ENCODE results near the gene TRPM2. TPM values are rescaled to one million over a fixed set of nuclear protein-coding genes. Genes with fewer than 3 reads are reported as not detected.

Gene TRPM2
- total RNA-seq, 1 donor from 2014 or later: 0.07 TPM

GRCh38 chr21:44475266-44475845, 121.9 kb downstream of the TRPM2 start:
- no peaks in the 10 kb centered on the region for H3K27me3 Mint-ChIP-seq
- TF ChIP-seq CTCF (conservative IDR thresholded peaks at IDR 0.05): no peak
- no peak overlapping the region for H3K27ac Mint-ChIP-seq
- no peak overlapping the region for H3K4me3 Mint-ChIP-seq
- no peaks in the 10 kb centered on the region for H3K4me1 Mint-ChIP-seq (ENCODE audit: unreplicated experiment)
- DNase-seq (ENCODE audit: extremely low spot score, unreplicated experiment): no peak
- no peaks in the 10 kb centered on the region for H3K9me3 Mint-ChIP-seq
- no peaks in the 10 kb centered on the region for H3K36me3 Mint-ChIP-seq

- TF ChIP-seq CTCF (conservative IDR thresholded peaks at IDR 0.05): no peak
- H3K9me3 Mint-ChIP-seq: no peaks in the 10 kb centered on the region
- DNase-seq (ENCODE audit: extremely low spot score, unreplicated experiment): no peak
- H3K27me3 Mint-ChIP-seq: no peaks in the 10 kb centered on the region
- H3K4me3 Mint-ChIP-seq: no peak overlapping the region
- H3K36me3 Mint-ChIP-seq: no peaks in the 10 kb centered on the region
- H3K27ac Mint-ChIP-seq: no peak overlapping the region
- H3K4me1 Mint-ChIP-seq (ENCODE audit: unreplicated experiment): peaks cover under 1% of the 10 kb centered on the region
Observed at GRCh38 chr21:44477131-44477530, 123.7 kb downstream of the TRPM2 start.

- Mint-ChIP-seq H3K4me1 (ENCODE audit: unreplicated experiment) (peaks cover 6% of the 10 kb centered on the region), H3K27ac (no peak overlapping the region), H3K4me3 (no peak overlapping the region), H3K27me3 (no peaks in the 10 kb centered on the region), H3K9me3 (no peaks in the 10 kb centered on the region), H3K36me3 (no peaks in the 10 kb centered on the region)
- no peak for TF ChIP-seq CTCF (conservative IDR thresholded peaks at IDR 0.05)
- DNase-seq (ENCODE audit: extremely low spot score, unreplicated experiment): no peak
Observed at GRCh38 chr21:44477712-44478111, 124.3 kb downstream of the TRPM2 start.

GRCh38 chr21:44478124-44478800, 124.8 kb downstream of the TRPM2 start:
- Mint-ChIP-seq H3K27ac (no peak overlapping the region), H3K36me3 (no peaks in the 10 kb centered on the region), H3K4me1 (ENCODE audit: unreplicated experiment) (peaks cover 8% of the 10 kb centered on the region), H3K9me3 (no peaks in the 10 kb centered on the region), H3K4me3 (no peak overlapping the region), H3K27me3 (no peaks in the 10 kb centered on the region)
- TF ChIP-seq CTCF (conservative IDR thresholded peaks at IDR 0.05): no peak
- no peak for DNase-seq (ENCODE audit: extremely low spot score, unreplicated experiment)

GRCh38 chr21:44478801-44479167, 125.4 kb downstream of the TRPM2 start:
- no peak for TF ChIP-seq CTCF (conservative IDR thresholded peaks at IDR 0.05)
- Mint-ChIP-seq H3K9me3 (no peaks in the 10 kb centered on the region), H3K4me1 (ENCODE audit: unreplicated experiment) (peaks cover 8% of the 10 kb centered on the region), H3K36me3 (no peaks in the 10 kb centered on the region), H3K4me3 (no peak overlapping the region), H3K27me3 (no peaks in the 10 kb centered on the region), H3K27ac (no peak overlapping the region)
- no peak for DNase-seq (ENCODE audit: extremely low spot score, unreplicated experiment)
